ENCODE data around the gene ARID4B. TPM values are rescaled to one million over a fixed set of nuclear protein-coding genes. Genes with fewer than 3 reads are reported as not detected.
A peak's percentile ranks its signal among the peaks of the same experiment; 100 is the strongest.
"Not testable (repeated sequence)": the region's sequence is repeated elsewhere in the genome, so short reads cannot be mapped to it uniquely, and the experiment has no call there.

Gene ARID4B
- total and polyA plus RNA-seq, 7 experiments from 2014 or later: 60.8 to 124 (median 86.3) TPM

- intact Hi-C loops (cut with micrococcal nuclease): no loop called here
- Mint-ChIP-seq H3K27me3 (no peaks in the 10 kb centered on the region), H3K4me1 (peaks cover 41 to 88% (median 70%) of the 10 kb centered on the region in 7 donors), H3K9me3 (no peaks in the 10 kb centered on the region), H3K4me3 (peak overlapping the region in 5 of 10 donors; percentile 12 to 60 (median 36)), H3K27ac (peak overlapping the region in 5 of 9 donors; percentile 13 to 81 (median 52)), H3K36me3 (peaks cover 0 to 6% (median 0%) of the 10 kb centered on the region in 5 donors)
- Histone ChIP-seq H3K27ac (ENCODE audit: low read depth, low read length) (no peak overlapping the region), H3K27me3 (ENCODE audit: control insufficient read depth in 2 of 2, insufficient read depth in 2 of 2, low read length in 2 of 2) (no peaks in the 10 kb centered on the region), H3K9me3 (ENCODE audit: control insufficient read depth in 2 of 3, low read length in 3 of 3) (no peaks in the 10 kb centered on the region), H3K4me1 (ENCODE audit: control insufficient read depth in 2 of 2, insufficient read depth in 2 of 2, low read length in 2 of 2) (peaks cover 35 to 37% of the 10 kb centered on the region in 2 donors), H3K36me3 (ENCODE audit: control insufficient read depth in 2 of 3, insufficient read depth in 3 of 3, low read length in 3 of 3) (no peaks in the 10 kb centered on the region), H3K4me3 (ENCODE audit: low read length) (no peak overlapping the region)
- DNase-seq (no peak), ATAC-seq (no peak)
- CTCF ChIA-PET: interaction anchor here (0.6 kb wide), 1 partner anchor 158 kb away, joined by 3 read pairs; no protein-coding TSS in a partner anchor
- POLR2A ChIA-PET: no interaction called here
These were observed 40.6 kb downstream of the ARID4B start for GRCh38 chr1:235287208-235287882.

GRCh38 chr1:235286667-235287066 is 41.3 kb downstream of the ARID4B start:
- Mint-ChIP-seq H3K27ac (peak overlapping the region in 8 of 9 donors; percentile 39 to 87 (median 68)), H3K4me3 (peak overlapping the region in 7 of 10 donors; percentile 20 to 64 (median 26)), H3K9me3 (no peaks in the 10 kb centered on the region), H3K27me3 (no peaks in the 10 kb centered on the region), H3K36me3 (peaks cover 0 to 6% (median 3%) of the 10 kb centered on the region in 5 donors), H3K4me1 (peaks cover 40 to 88% (median 72%) of the 10 kb centered on the region in 7 donors)
- no peaks in the 10 kb centered on the region for H3K27me3 ChIP-seq (ENCODE audit: control insufficient read depth in 2 of 2, insufficient read depth in 2 of 2, low read length in 2 of 2)
- ATAC-seq: no peak
- no peaks in the 10 kb centered on the region for H3K9me3 ChIP-seq (ENCODE audit: control insufficient read depth in 2 of 3, low read length in 3 of 3)
- no peak for DNase-seq
- intact Hi-C loops (cut with micrococcal nuclease): no loop called here
- H3K4me1 ChIP-seq (ENCODE audit: control insufficient read depth in 2 of 2, insufficient read depth in 2 of 2, low read length in 2 of 2): peaks cover 34 to 35% of the 10 kb centered on the region in 2 donors
- H3K36me3 ChIP-seq (ENCODE audit: control insufficient read depth in 2 of 3, insufficient read depth in 3 of 3, low read length in 3 of 3): no peaks in the 10 kb centered on the region
- no peak overlapping the region for H3K27ac ChIP-seq (ENCODE audit: low read depth, low read length)
- ChIA-PET CTCF (no interaction called here), POLR2A (no interaction called here)
- H3K4me3 ChIP-seq (ENCODE audit: low read length): no peak overlapping the region

- no peak overlapping the region for H3K27ac Mint-ChIP-seq
- no peak overlapping the region for H3K27ac ChIP-seq (ENCODE audit: low read depth, low read length)
- CTCF ChIA-PET: no interaction called here
- H3K4me1 ChIP-seq (ENCODE audit: control insufficient read depth in 2 of 2, insufficient read depth in 2 of 2, low read length in 2 of 2): peaks cover 38 to 40% of the 10 kb centered on the region in 2 donors
- no peaks in the 10 kb centered on the region for H3K9me3 ChIP-seq (ENCODE audit: control insufficient read depth in 2 of 3, low read length in 3 of 3)
- POLR2A ChIA-PET: interaction anchor here (1.6 kb wide), 1 partner anchor 13 kb away, joined by 5 read pairs; no protein-coding TSS in a partner anchor
- intact Hi-C loops (cut with micrococcal nuclease): no loop called here
- peaks cover 41 to 91% (median 72%) of the 10 kb centered on the region in 7 donors for H3K4me1 Mint-ChIP-seq
- H3K27me3 ChIP-seq (ENCODE audit: control insufficient read depth in 2 of 2, insufficient read depth in 2 of 2, low read length in 2 of 2): no peaks in the 10 kb centered on the region
- DNase-seq: no peak
- no peak for ATAC-seq
- peaks cover 0 to 10% (median 5%) of the 10 kb centered on the region in 5 donors for H3K36me3 Mint-ChIP-seq
- no peaks in the 10 kb centered on the region for H3K36me3 ChIP-seq (ENCODE audit: control insufficient read depth in 2 of 3, insufficient read depth in 3 of 3, low read length in 3 of 3)
- H3K27me3 Mint-ChIP-seq: no peaks in the 10 kb centered on the region
- H3K4me3 Mint-ChIP-seq: peak overlapping the region in 1 of 10 donors; percentile 25
- no peaks in the 10 kb centered on the region for H3K9me3 Mint-ChIP-seq
- H3K4me3 ChIP-seq (ENCODE audit: low read length): no peak overlapping the region
These were observed 43.7 kb downstream of the ARID4B start for GRCh38 chr1:235284231-235284769.

GRCh38 chr1:235283636-235284035 is 44.3 kb downstream of the ARID4B start:
- H3K36me3 Mint-ChIP-seq; H3K27me3 Mint-ChIP-seq; DNase-seq; H3K27me3 ChIP-seq (ENCODE audit: control insufficient read depth in 2 of 2, insufficient read depth in 2 of 2, low read length in 2 of 2); H3K27ac Mint-ChIP-seq; H3K4me3 ChIP-seq (ENCODE audit: low read length); H3K36me3 ChIP-seq (ENCODE audit: control insufficient read depth in 2 of 3, insufficient read depth in 3 of 3, low read length in 3 of 3); H3K9me3 Mint-ChIP-seq; intact Hi-C loops (cut with micrococcal nuclease); CTCF ChIA-PET; H3K27ac ChIP-seq (ENCODE audit: low read depth, low read length); H3K9me3 ChIP-seq (ENCODE audit: control insufficient read depth in 2 of 3, low read length in 3 of 3); ATAC-seq; H3K4me3 Mint-ChIP-seq: not testable (repeated sequence)
- peaks cover 37 to 91% (median 74%) of the 10 kb centered on the region in 7 donors for H3K4me1 Mint-ChIP-seq
- POLR2A ChIA-PET: interaction anchor here (0.8 to 1.6 kb wide), 2 partner anchors 10 to 12 kb away, joined by 3 to 5 read pairs; no protein-coding TSS in a partner anchor
- peaks cover 36 to 40% of the 10 kb centered on the region in 2 donors for H3K4me1 ChIP-seq (ENCODE audit: control insufficient read depth in 2 of 2, insufficient read depth in 2 of 2, low read length in 2 of 2)

- DNase-seq: no peak
- intact Hi-C loops (cut with micrococcal nuclease): no loop called here
- Mint-ChIP-seq H3K9me3 (peaks cover 0 to 2% (median 0%) of the 10 kb centered on the region in 11 donors), H3K4me1 (peaks cover 32 to 88% (median 71%) of the 10 kb centered on the region in 7 donors), H3K4me3 (peak overlapping the region in 5 of 10 donors; percentile 3 to 45 (median 26)), H3K36me3 (peaks cover 0 to 13% (median 8%) of the 10 kb centered on the region in 5 donors), H3K27me3 (no peaks in the 10 kb centered on the region), H3K27ac (peak overlapping the region in 2 of 9 donors; percentile 45 to 79)
- ChIA-PET CTCF (no interaction called here), POLR2A (no interaction called here)
- H3K36me3 ChIP-seq (ENCODE audit: control insufficient read depth in 2 of 3, insufficient read depth in 3 of 3, low read length in 3 of 3): no peaks in the 10 kb centered on the region
- no peak for ATAC-seq
- peaks cover 26% of the 10 kb centered on the region in 2 donors for H3K4me1 ChIP-seq (ENCODE audit: control insufficient read depth in 2 of 2, insufficient read depth in 2 of 2, low read length in 2 of 2)
- H3K27ac ChIP-seq (ENCODE audit: low read depth, low read length): no peak overlapping the region
- no peak overlapping the region for H3K4me3 ChIP-seq (ENCODE audit: low read length)
- H3K27me3 ChIP-seq (ENCODE audit: control insufficient read depth in 2 of 2, insufficient read depth in 2 of 2, low read length in 2 of 2): no peaks in the 10 kb centered on the region
- no peaks in the 10 kb centered on the region for H3K9me3 ChIP-seq (ENCODE audit: control insufficient read depth in 2 of 3, low read length in 3 of 3)
These were observed 47.5 kb downstream of the ARID4B start for GRCh38 chr1:235280467-235280866.

GRCh38 chr1:235279694-235280093 is 48.3 kb downstream of the ARID4B start:
- no peaks in the 10 kb centered on the region for H3K27me3 Mint-ChIP-seq
- H3K9me3 Mint-ChIP-seq: peaks cover 0 to 2% (median 0%) of the 10 kb centered on the region in 11 donors
- no peaks in the 10 kb centered on the region for H3K27me3 ChIP-seq (ENCODE audit: control insufficient read depth in 2 of 2, insufficient read depth in 2 of 2, low read length in 2 of 2)
- DNase-seq: no peak
- no peak overlapping the region for H3K4me3 ChIP-seq (ENCODE audit: low read length)
- peaks cover 0 to 13% (median 5%) of the 10 kb centered on the region in 5 donors for H3K36me3 Mint-ChIP-seq
- H3K4me1 Mint-ChIP-seq: peaks cover 37 to 91% (median 74%) of the 10 kb centered on the region in 7 donors
- ATAC-seq: no peak
- ChIA-PET CTCF (no interaction called here), POLR2A (interaction anchor here (0.6 to 1.1 kb wide), 2 partner anchors 14 to 50 kb away, joined by 5 read pairs; no protein-coding TSS in a partner anchor)
- H3K4me1 ChIP-seq (ENCODE audit: control insufficient read depth in 2 of 2, insufficient read depth in 2 of 2, low read length in 2 of 2): peaks cover 26 to 30% of the 10 kb centered on the region in 2 donors
- intact Hi-C loops (cut with micrococcal nuclease): no loop called here
- peak overlapping the region in 3 of 9 donors; percentile 35 to 45 (median 43) for H3K27ac Mint-ChIP-seq
- H3K27ac ChIP-seq (ENCODE audit: low read depth, low read length): no peak overlapping the region
- no peaks in the 10 kb centered on the region for H3K9me3 ChIP-seq (ENCODE audit: control insufficient read depth in 2 of 3, low read length in 3 of 3)
- peak overlapping the region in 2 of 10 donors; percentile 3 to 45 for H3K4me3 Mint-ChIP-seq
- no peaks in the 10 kb centered on the region for H3K36me3 ChIP-seq (ENCODE audit: control insufficient read depth in 2 of 3, insufficient read depth in 3 of 3, low read length in 3 of 3)

Measured in naive thymus-derived CD4-positive, alpha-beta T cell (primary cell).